Measurements from ENCODE around the gene C19orf25. TPM values are rescaled to one million over a fixed set of nuclear protein-coding genes. Genes with fewer than 3 reads are reported as not detected.

The C19orf25 gene
- total and polyA plus RNA-seq, 2 of the 13 experiments (the other 11 are each of a cell fraction or from before 2014, with no cell fraction given) = 14.2 to 32.4 TPM

DNA sequence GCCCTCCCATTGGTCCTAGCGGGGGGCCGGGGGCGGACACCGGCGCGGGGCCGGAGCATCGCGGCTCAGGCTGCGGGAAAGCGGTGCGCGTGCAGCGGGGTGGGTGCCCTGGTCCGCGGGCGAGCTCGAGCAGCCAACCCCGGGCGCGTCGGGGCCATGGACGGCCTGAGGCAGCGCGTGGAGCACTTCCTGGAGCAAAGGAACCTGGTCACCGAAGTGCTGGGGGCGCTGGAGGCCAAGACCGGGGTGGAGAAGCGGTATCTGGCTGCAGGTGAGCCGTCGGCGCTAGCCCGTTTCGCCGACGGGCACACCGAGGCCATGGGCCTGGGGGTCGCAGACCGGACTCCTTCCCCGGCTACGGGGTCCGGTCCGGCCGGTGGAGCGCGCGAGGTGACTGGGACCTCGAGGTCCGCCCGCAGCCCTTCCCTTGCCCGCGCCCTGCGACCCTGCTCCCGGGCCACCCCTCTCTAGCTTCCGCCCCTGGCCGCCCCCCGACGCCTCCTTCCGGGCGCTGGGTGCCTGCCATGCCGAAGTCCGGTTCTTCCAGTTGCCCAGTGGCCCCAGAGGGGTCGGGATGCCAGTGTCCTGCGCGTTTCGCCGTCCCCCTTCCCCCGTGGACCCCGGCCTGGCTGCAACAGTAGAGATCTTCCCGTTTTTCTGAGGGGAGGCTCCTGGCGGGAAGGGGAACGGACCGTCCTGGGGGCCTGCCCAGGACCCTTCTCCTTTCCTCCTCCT, 12.3 kb upstream of the C19orf25 start, which contains the start of gene REEP6:
REEP6 (plus strand) TSS at position 68 of the 735 bp plus-strand sequence; CDS start at position 157, 89 bp downstream.
- TSS peak; percentile 63 for BruUV-seq (replicated peaks)
- WGBS (ENCODE audit: low lambda C conversion rate) = under 1% methylated on average over 24 of the region's 73 CpGs
- DNase-seq (ENCODE audit: low spot score) = no peak
- peak within 1 kb of the TSS; percentile 72 to 85 (median 77) for H3K4me3 ChIP-seq (replicated peaks in 1 of 3; ENCODE audit: insufficient read depth in 1 of 3, low read depth in 2 of 3, low read length in 3 of 3)
- no peaks in the 10 kb centered on the region for H3K9me3 ChIP-seq (ENCODE audit: low read length)
- no peaks in the 10 kb centered on the region for H4K20me1 ChIP-seq (ENCODE audit: insufficient read depth, low read length)
- ChIA-PET POLR2A (interaction anchor here (0.6 to 3.6 kb wide), 13 partner anchors 10 to 222 kb away, joined by 3 to 34 read pairs (median 4); partner anchors contain the start of gene CIRBP), CTCF (ENCODE audit: low intra/inter-chr PET ratio, low total read pairs) (no interaction called here)
- H3K9ac ChIP-seq (ENCODE audit: insufficient read depth, low read depth, low read length) = peak within 1 kb of the TSS; percentile 77
- H3K27ac ChIP-seq (ENCODE audit: extremely low read length, insufficient read depth, low read length) = peak within 1 kb of the TSS; percentile 68
- H3K27me3 ChIP-seq (ENCODE audit: control insufficient read depth in 1 of 2, insufficient read depth in 2 of 2, low read length in 2 of 2) = no peaks in the 10 kb centered on the region
- ATAC-seq = peak; percentile 3; the same call in 2 of the 3 replicates
- in situ Hi-C loops (cut with HindIII; ENCODE audit: extremely low pct_ligation_motif_present, low pct_unique_long_range_greater_than_20kb) (no loop called here), intact Hi-C loops (cut with micrococcal nuclease; ENCODE audit: unreplicated experiment) (no loop called here)
- FAIRE-seq = no peak
- peak within 1 kb of the TSS; percentile 79 for H2AFZ ChIP-seq (ENCODE audit: low read length)
- peaks cover 46% of the 10 kb centered on the region for H3K4me1 ChIP-seq (ENCODE audit: insufficient read depth, low read length)
- peaks cover 6% of the 10 kb centered on the region for H3K79me2 ChIP-seq (ENCODE audit: insufficient read depth, low read length)
- H3K36me3 ChIP-seq (replicated peaks in 1 of 2; ENCODE audit: control insufficient read depth in 1 of 2, insufficient read depth in 2 of 2, low read length in 2 of 2) = no peaks in the 10 kb centered on the region
- H3K4me2 ChIP-seq (ENCODE audit: low read depth, low read length) = peak within 1 kb of the TSS; percentile 94
- TF ChIP-seq, protein P1, sequence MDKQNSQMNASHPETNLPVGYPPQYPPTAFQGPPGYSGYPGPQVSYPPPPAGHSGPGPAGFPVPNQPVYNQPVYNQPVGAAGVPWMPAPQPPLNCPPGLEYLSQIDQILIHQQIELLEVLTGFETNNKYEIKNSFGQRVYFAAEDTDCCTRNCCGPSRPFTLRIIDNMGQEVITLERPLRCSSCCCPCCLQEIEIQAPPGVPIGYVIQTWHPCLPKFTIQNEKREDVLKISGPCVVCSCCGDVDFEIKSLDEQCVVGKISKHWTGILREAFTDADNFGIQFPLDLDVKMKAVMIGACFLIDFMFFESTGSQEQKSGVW (CRISPR knock-in tag; IDR thresholded peaks at IDR 0.05; ENCODE audit: borderline replicate concordance) = no peak
- TF ChIP-seq, protein P2, sequence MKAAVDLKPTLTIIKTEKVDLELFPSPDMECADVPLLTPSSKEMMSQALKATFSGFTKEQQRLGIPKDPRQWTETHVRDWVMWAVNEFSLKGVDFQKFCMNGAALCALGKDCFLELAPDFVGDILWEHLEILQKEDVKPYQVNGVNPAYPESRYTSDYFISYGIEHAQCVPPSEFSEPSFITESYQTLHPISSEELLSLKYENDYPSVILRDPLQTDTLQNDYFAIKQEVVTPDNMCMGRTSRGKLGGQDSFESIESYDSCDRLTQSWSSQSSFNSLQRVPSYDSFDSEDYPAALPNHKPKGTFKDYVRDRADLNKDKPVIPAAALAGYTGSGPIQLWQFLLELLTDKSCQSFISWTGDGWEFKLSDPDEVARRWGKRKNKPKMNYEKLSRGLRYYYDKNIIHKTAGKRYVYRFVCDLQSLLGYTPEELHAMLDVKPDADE (CRISPR knock-in tag; IDR thresholded peaks at IDR 0.05) = peak; percentile 95; the same call in 1 of the 2 replicates
- TF ChIP-seq THAP11 (CRISPR knock-in tag; IDR thresholded peaks at IDR 0.05) = no peak
- TF ChIP-seq, protein P3, sequence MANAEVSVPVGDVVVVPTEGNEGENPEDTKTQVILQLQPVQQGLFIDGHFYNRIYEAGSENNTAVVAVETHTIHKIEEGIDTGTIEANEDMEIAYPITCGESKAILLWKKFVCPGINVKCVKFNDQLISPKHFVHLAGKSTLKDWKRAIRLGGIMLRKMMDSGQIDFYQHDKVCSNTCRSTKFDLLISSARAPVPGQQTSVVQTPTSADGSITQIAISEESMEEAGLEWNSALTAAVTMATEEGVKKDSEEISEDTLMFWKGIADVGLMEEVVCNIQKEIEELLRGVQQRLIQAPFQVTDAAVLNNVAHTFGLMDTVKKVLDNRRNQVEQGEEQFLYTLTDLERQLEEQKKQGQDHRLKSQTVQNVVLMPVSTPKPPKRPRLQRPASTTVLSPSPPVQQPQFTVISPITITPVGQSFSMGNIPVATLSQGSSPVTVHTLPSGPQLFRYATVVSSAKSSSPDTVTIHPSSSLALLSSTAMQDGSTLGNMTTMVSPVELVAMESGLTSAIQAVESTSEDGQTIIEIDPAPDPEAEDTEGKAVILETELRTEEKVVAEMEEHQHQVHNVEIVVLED (CRISPR knock-in tag; IDR thresholded peaks at IDR 0.05; ENCODE audit: borderline replicate concordance) = no peak
- no peak for TF ChIP-seq RFX5 (IDR thresholded peaks at IDR 0.05; ENCODE audit: low read depth, low read length)
- TF ChIP-seq TBX3 (IDR thresholded peaks at IDR 0.05; ENCODE audit: borderline replicate concordance) = no peak
- TF ChIP-seq SP1 (IDR thresholded peaks at IDR 0.05) = no peak
- 0 out of 2 replicates have a peak, but pooled peaks have one; percentile 6 for TF ChIP-seq SP1 (CRISPR knock-in tag; IDR thresholded peaks at IDR 0.05)
- TF ChIP-seq TOPORS (CRISPR knock-in tag; IDR thresholded peaks at IDR 0.05) = 0 out of 2 replicates have a peak, but pooled peaks have one; percentile 56
- TF ChIP-seq, protein P4, sequence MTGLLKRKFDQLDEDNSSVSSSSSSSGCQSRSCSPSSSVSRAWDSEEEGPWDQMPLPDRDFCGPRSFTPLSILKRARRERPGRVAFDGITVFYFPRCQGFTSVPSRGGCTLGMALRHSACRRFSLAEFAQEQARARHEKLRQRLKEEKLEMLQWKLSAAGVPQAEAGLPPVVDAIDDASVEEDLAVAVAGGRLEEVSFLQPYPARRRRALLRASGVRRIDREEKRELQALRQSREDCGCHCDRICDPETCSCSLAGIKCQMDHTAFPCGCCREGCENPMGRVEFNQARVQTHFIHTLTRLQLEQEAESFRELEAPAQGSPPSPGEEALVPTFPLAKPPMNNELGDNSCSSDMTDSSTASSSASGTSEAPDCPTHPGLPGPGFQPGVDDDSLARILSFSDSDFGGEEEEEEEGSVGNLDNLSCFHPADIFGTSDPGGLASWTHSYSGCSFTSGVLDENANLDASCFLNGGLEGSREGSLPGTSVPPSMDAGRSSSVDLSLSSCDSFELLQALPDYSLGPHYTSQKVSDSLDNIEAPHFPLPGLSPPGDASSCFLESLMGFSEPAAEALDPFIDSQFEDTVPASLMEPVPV (CRISPR knock-in tag; IDR thresholded peaks at IDR 0.05) = 0 out of 2 replicates have a peak, but pooled peaks have one; percentile 64
- TF ChIP-seq, protein P5, sequence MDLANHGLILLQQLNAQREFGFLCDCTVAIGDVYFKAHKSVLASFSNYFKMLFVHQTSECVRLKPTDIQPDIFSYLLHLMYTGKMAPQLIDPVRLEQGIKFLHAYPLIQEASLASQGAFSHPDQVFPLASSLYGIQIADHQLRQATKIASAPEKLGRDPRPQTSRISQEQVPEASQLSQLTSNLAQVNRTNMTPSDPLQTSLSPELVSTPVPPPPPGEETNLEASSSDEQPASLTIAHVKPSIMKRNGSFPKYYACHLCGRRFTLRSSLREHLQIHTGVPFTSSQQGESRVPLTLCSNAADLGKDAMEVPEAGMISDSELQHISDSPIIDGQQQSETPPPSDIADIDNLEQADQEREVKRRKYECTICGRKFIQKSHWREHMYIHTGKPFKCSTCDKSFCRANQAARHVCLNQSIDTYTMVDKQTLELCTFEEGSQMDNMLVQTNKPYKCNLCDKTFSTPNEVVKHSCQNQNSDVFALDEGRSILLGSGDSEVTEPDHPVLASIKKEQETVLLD (CRISPR knock-in tag; IDR thresholded peaks at IDR 0.05; ENCODE audit: low read depth) = peak; percentile 71
- TF ChIP-seq ZNF629 (CRISPR knock-in tag; conservative IDR thresholded peaks at IDR 0.05) = peak; percentile 99
- peak; percentile 65 for TF ChIP-seq SALL1 (CRISPR knock-in tag; IDR thresholded peaks at IDR 0.05)
- no peak for TF ChIP-seq ZMYM4 (CRISPR knock-in tag; IDR thresholded peaks at IDR 0.05)
- no peak; the same call in 1 of the 2 replicates for TF ChIP-seq ATF7-NPFF (CRISPR knock-in tag; IDR thresholded peaks at IDR 0.05; ENCODE audit: low read depth)
- no peak for TF ChIP-seq NCOA1 (CRISPR knock-in tag; IDR thresholded peaks at IDR 0.05)
- peak; percentile 28; the same call in 1 of the 2 replicates for TF ChIP-seq ZNF331 (CRISPR knock-in tag; IDR thresholded peaks at IDR 0.05)
- TF ChIP-seq ZNF225 (CRISPR knock-in tag; IDR thresholded peaks at IDR 0.05) = peak; percentile 60; the same call in 1 of the 2 replicates
